Stomach (tissue), 9 donors: ENCODE data around the gene SESN3. TPM values are rescaled to one million over a fixed set of nuclear protein-coding genes. Genes with fewer than 3 reads are reported as not detected.

Source experiments
- DNase-seq, 2 donors: peaks; one replicate each; pipeline versions ENCODE4 v3.0.0 to v3.0.0-alpha.2; 2013 to 2019
- H3K27ac ChIP-seq, 5 donors: fragments of 200-600 bp in 4 of 5; sonication (generic) in 4 of 5; one replicate each; pipeline ENCODE4 v1.5.1; 2013 to 2019; ENCODE audit warnings: mild to moderate bottlenecking in 1 of 5, moderate library complexity in 1 of 5
- H3K27me3 ChIP-seq, 3 donors: fragments of 200-600 bp; sonication (generic); one replicate each; pipeline ENCODE4 v1.5.1; 2017 to 2019; ENCODE audit warnings: mixed run types in 1 of 3
- H3K36me3 ChIP-seq, 4 donors: fragments of 200-600 bp; sonication (generic); 1 replicate in 3 of 4; 2 replicates in 1 of 4; pipeline ENCODE4 v1.5.1; 2016 to 2019
- H3K4me1 ChIP-seq, 4 donors: fragments of 200-600 bp; sonication (generic); one replicate each; pipeline ENCODE4 v1.5.1; 2016 to 2019
- H3K4me3 ChIP-seq, 4 donors: fragments of 200-600 bp; sonication (generic) in 3 of 4; one replicate each; pipeline ENCODE4 v1.5.1; 2016 to 2019; ENCODE audit warnings: mild to moderate bottlenecking in 1 of 4
- H3K9me3 ChIP-seq, 4 donors: fragments of 200-600 bp; sonication (generic); one replicate each; pipeline ENCODE4 v1.5.1; 2016 to 2019
- CTCF ChIP-seq, 7 experiments: fragments of 450-650 bp in 4 of 7; fragments of 200-600 bp in 3 of 7; sonication (generic) in 3 of 7; IDR thresholded peaks; one replicate each; pipeline ENCODE4 v1.5.1; 2016 to 2019; ENCODE audit warnings: antibody characterized with exemption in 7 of 7, control low read depth in 2 of 7, mild to moderate bottlenecking in 1 of 7
- EP300 ChIP-seq: sonication (generic); formaldehyde crosslinking; IDR thresholded peaks from one replicate; pipeline ENCODE4 v1.6.1; 2017; ENCODE audit warnings: antibody characterized with exemption
- POLR2A ChIP-seq, 4 donors: fragments of 450-650 bp; IDR thresholded peaks; one replicate each; pipeline ENCODE4 v1.6.1; 2016; ENCODE audit warnings: antibody characterized with exemption in 4 of 4, control low read depth in 2 of 4, mild to moderate bottlenecking in 1 of 4, moderate library complexity in 1 of 4
- POLR2AphosphoS5 ChIP-seq, 3 donors: sonication (generic); formaldehyde crosslinking; IDR thresholded peaks; one replicate each; pipeline ENCODE4 v1.6.1; 2016; ENCODE audit warnings: antibody characterized with exemption in 3 of 3
- WGBS, 5 donors: extraction: QIAGEN DNeasy Blood & Tissue Kit in 3 of 5; methylation state at CpG; one replicate each; pipeline versions ENCODE4 v1.1.5 to v1.1.7; 2013 to 2018; 5-methylcytosine and 5-hydroxymethylcytosine counted together
- intact Hi-C: fragments of 100-400 bp; cut with DNase I; formaldehyde crosslinking; loops from one replicate; pipeline ENCODE4 v1.15.1; 2023; ENCODE audit warnings: low total_unique reads
- polyA plus RNA-seq, 3 donors: library from polyadenylated mRNA; stranded (reverse); fragments of 200-250 nt; gene quantifications; one replicate each; pipeline ENCODE4 v1.2.3, GENCODE V29; 2013
- total RNA-seq, 5 donors: library from RNA; depleted of rRNA; stranded (reverse); fragments of >200 nt; gene quantifications; one replicate each; pipeline versions ENCODE4 v1.1.0 to v1.2.3, GENCODE V29; 2014 to 2016
- donor health status: healthy with polysubstance abuse.
- donor health status: Bipolar disorder and iron deficiency.
- donor health status: healthy.

Gene SESN3
- total and polyA plus RNA-seq, 8 donors: 2.7 to 43.7 (median 6.0) TPM

- no peak for DNase-seq
- no peaks in the 10 kb centered on the region for H3K9me3 ChIP-seq
- peaks cover 0 to 8% (median 2%) of the 10 kb centered on the region in 4 donors for H3K36me3 ChIP-seq
- H3K4me3 ChIP-seq: no peak overlapping the region
- intact Hi-C loops: no loop called here
- H3K4me1 ChIP-seq: no peaks in the 10 kb centered on the region
- H3K27ac ChIP-seq: no peak overlapping the region
- TF ChIP-seq CTCF (IDR thresholded peaks at IDR 0.05) (no peak), POLR2AphosphoS5 (IDR thresholded peaks at IDR 0.05) (no peak), EP300 (no peak), POLR2A (IDR thresholded peaks at IDR 0.05) (no peak)
- WGBS, 5 donors: 80 to 97% (median 85%) methylated on average over 2 of the region's 2 CpGs
- H3K27me3 ChIP-seq: no peaks in the 10 kb centered on the region
Observed at GRCh38 chr11:95166781-95167180, 64.2 kb downstream of the SESN3 start.

- Histone ChIP-seq H3K27me3 (no peaks in the 10 kb centered on the region), H3K4me1 (no peaks in the 10 kb centered on the region), H3K27ac (no peak overlapping the region), H3K36me3 (peaks cover 0 to 4% (median 0%) of the 10 kb centered on the region in 4 donors), H3K9me3 (no peaks in the 10 kb centered on the region), H3K4me3 (no peak overlapping the region)
- no peak for TF ChIP-seq EP300
- TF ChIP-seq CTCF (IDR thresholded peaks at IDR 0.05): no peak
- no peak for TF ChIP-seq POLR2A (IDR thresholded peaks at IDR 0.05)
- no peak for TF ChIP-seq POLR2AphosphoS5 (IDR thresholded peaks at IDR 0.05)
- no peak for DNase-seq
- intact Hi-C loops: no loop called here
Observed at GRCh38 chr11:95165638-95166037, 65.4 kb downstream of the SESN3 start.

- WGBS, 5 donors: 66 to 71% (median 69%) methylated on average over 4 of the region's 4 CpGs
Observed at GRCh38 chr11:95163106-95163505, 67.9 kb downstream of the SESN3 start.

GRCh38 chr11:95161248-95161647 lies 69.8 kb downstream of the SESN3 start:
- WGBS, 5 donors: 79 to 100% (median 98%) methylated on average over 1 of the region's 1 CpG
- Histone ChIP-seq H3K27ac (no peak overlapping the region), H3K36me3 (no peaks in the 10 kb centered on the region), H3K9me3 (no peaks in the 10 kb centered on the region), H3K27me3 (no peaks in the 10 kb centered on the region), H3K4me1 (peaks cover 0 to 17% (median 10%) of the 10 kb centered on the region in 4 donors), H3K4me3 (no peak overlapping the region)
- intact Hi-C loops: loop anchor here (5.0 kb wide), 1 partner anchor 546 kb away; no protein-coding TSS in a partner anchor
- TF ChIP-seq EP300 (no peak), CTCF (IDR thresholded peaks at IDR 0.05) (no peak), POLR2AphosphoS5 (IDR thresholded peaks at IDR 0.05) (no peak), POLR2A (IDR thresholded peaks at IDR 0.05) (no peak)
- DNase-seq: no peak

More at GRCh38 chr11:95163106-95163505, 67.9 kb downstream of the SESN3 start:
- DNase-seq: no peak
- intact Hi-C loops: loop anchor here (5.0 kb wide), 1 partner anchor 544 kb away; no protein-coding TSS in a partner anchor
- TF ChIP-seq EP300 (no peak), CTCF (IDR thresholded peaks at IDR 0.05) (no peak), POLR2AphosphoS5 (IDR thresholded peaks at IDR 0.05) (no peak), POLR2A (IDR thresholded peaks at IDR 0.05) (no peak)
- Histone ChIP-seq H3K27ac (no peak overlapping the region), H3K4me3 (no peak overlapping the region), H3K4me1 (peaks cover 0 to 2% (median under 1%) of the 10 kb centered on the region in 4 donors), H3K36me3 (no peaks in the 10 kb centered on the region), H3K27me3 (no peaks in the 10 kb centered on the region), H3K9me3 (no peaks in the 10 kb centered on the region)
